Ramos (cell line): ENCODE results near the gene MRPS34.

ENCODE experiments used
- in situ Hi-C: fragments of 300-500 bp; cut with MboI; formaldehyde crosslinking; loops from one replicate; pipeline ENCODE4 v1.14.3; 2022; ENCODE audit warnings: low sequenced_read_pairs; ENCODE audit not compliant: unreplicated experiment

Gene MRPS34

GRCh38 chr16:1758923-1759322, 14.0 kb downstream of the MRPS34 start:
- in situ Hi-C loops: no loop called here

- in situ Hi-C loops: no loop called here
These were observed 15.0 kb downstream of the MRPS34 start for GRCh38 chr16:1757714-1758461.

GRCh38 chr16:1754204-1754603, 18.7 kb downstream of the MRPS34 start:
- in situ Hi-C loops: no loop called here

GRCh38 chr16:1752853-1753252, 20.1 kb downstream of the MRPS34 start:
- in situ Hi-C loops: no loop called here

- in situ Hi-C loops: no loop called here
These were observed 21.0 kb downstream of the MRPS34 start for GRCh38 chr16:1751946-1752345.

GRCh38 chr16:1749152-1750117, 23.5 kb downstream of the MRPS34 start:
- in situ Hi-C loops: no loop called here

GRCh38 chr16:1747934-1748333, 25.0 kb downstream of the MRPS34 start:
- in situ Hi-C loops: no loop called here

GRCh38 chr16:1746693-1747195, 26.2 kb downstream of the MRPS34 start:
- in situ Hi-C loops: no loop called here

- in situ Hi-C loops: no loop called here
These were observed 26.8 kb downstream of the MRPS34 start for GRCh38 chr16:1745900-1746692.

GRCh38 chr16:1745181-1745899, 27.6 kb downstream of the MRPS34 start:
- in situ Hi-C loops: no loop called here

GRCh38 chr16:1744338-1744840, 28.5 kb downstream of the MRPS34 start:
- in situ Hi-C loops: no loop called here

GRCh38 chr16:1743376-1744337, 29.3 kb downstream of the MRPS34 start:
- in situ Hi-C loops: no loop called here

GRCh38 chr16:1741553-1742165, 31.3 kb downstream of the MRPS34 start:
- in situ Hi-C loops: no loop called here

- in situ Hi-C loops: no loop called here
These were observed 32.0 kb downstream of the MRPS34 start for GRCh38 chr16:1740781-1741490.

GRCh38 chr16:1740234-1740633, 32.7 kb downstream of the MRPS34 start:
- in situ Hi-C loops: no loop called here

- in situ Hi-C loops: no loop called here
These were observed 38.1 kb downstream of the MRPS34 start for GRCh38 chr16:1734816-1735215.

- in situ Hi-C loops: no loop called here
These were observed 38.8 kb downstream of the MRPS34 start for GRCh38 chr16:1734123-1734522.
